ENCODE results near the gene PRSS27.
"Not testable (repeated sequence)": the region's sequence is repeated elsewhere in the genome, so short reads cannot be mapped to it uniquely, and the experiment has no call there.

PRSS27 gene

GRCh38 chr16:2692251-2692947 is 27.6 kb downstream of the PRSS27 start:
- no peak for DNase-seq

GRCh38 chr16:2691491-2692248 is 28.4 kb downstream of the PRSS27 start:
- no peak for DNase-seq

- DNase-seq: no peak
Observed at GRCh38 chr16:2690852-2691251, 29.2 kb downstream of the PRSS27 start.

GRCh38 chr16:2689968-2690801 is 29.8 kb downstream of the PRSS27 start:
- DNase-seq: no peak

GRCh38 chr16:2689422-2689821 is 30.6 kb downstream of the PRSS27 start:
- DNase-seq: not testable (repeated sequence)

- no peak for DNase-seq
Observed at GRCh38 chr16:2687531-2688308, 32.3 kb downstream of the PRSS27 start.

GRCh38 chr16:2686912-2687507 is 33.0 kb downstream of the PRSS27 start:
- peak; percentile 72 for DNase-seq

- not testable (repeated sequence) for DNase-seq
Observed at GRCh38 chr16:2686075-2686474, 33.9 kb downstream of the PRSS27 start.

GRCh38 chr16:2683041-2683440 is 37.0 kb downstream of the PRSS27 start:
- DNase-seq: not testable (repeated sequence)

- DNase-seq: peak; percentile 98
Observed at GRCh38 chr16:2682209-2683021, 37.6 kb downstream of the PRSS27 start, which contains the start of gene KCTD5. Gene KCTD5, plus strand, starts transcription at chr16:2682523. Its CDS starts 26 bp downstream, at chr16:2682549.

- not testable (repeated sequence) for DNase-seq
Observed at GRCh38 chr16:2680360-2680759, 39.7 kb downstream of the PRSS27 start.

- not testable (repeated sequence) for DNase-seq
Observed at GRCh38 chr16:2679902-2680301, 40.1 kb downstream of the PRSS27 start.

GRCh38 chr16:2678206-2678965 is 41.6 kb downstream of the PRSS27 start:
- not testable (repeated sequence) for DNase-seq

GRCh38 chr16:2676937-2677336 is 43.1 kb downstream of the PRSS27 start:
- DNase-seq: not testable (repeated sequence)

- DNase-seq: no peak
Observed at GRCh38 chr16:2675714-2676113, 44.3 kb downstream of the PRSS27 start.

- no peak for DNase-seq
Observed at GRCh38 chr16:2675021-2675420, 45.0 kb downstream of the PRSS27 start.

GRCh38 chr16:2673066-2673999 is 46.7 kb downstream of the PRSS27 start:
- peak; percentile 94 for DNase-seq

GRCh38 chr16:2671741-2672140 is 48.3 kb downstream of the PRSS27 start:
- DNase-seq: no peak

- not testable (repeated sequence) for DNase-seq
Observed at GRCh38 chr16:2671193-2671592, 48.8 kb downstream of the PRSS27 start.

Data from activated CD8-positive, alpha-beta memory T cell treated with anti-CD3 and anti-CD28 coated beads for 24 hours (primary cell).